Thyroid gland (tissue), 4 donors: ENCODE data around the gene FAM240A.

ENCODE experiments used
- CTCF ChIP-seq, 6 experiments: fragments of 200-600 bp in 3 of 6; fragments of 450-650 bp in 3 of 6; sonication (generic) in 3 of 6; IDR thresholded peaks; one replicate each; pipeline ENCODE4 v1.5.1; 2016 to 2019; ENCODE audit warnings: antibody characterized with exemption in 6 of 6, mild to moderate bottlenecking in 2 of 6, inconsistent platforms in 1 of 6, moderate library complexity in 1 of 6
- POLR2A ChIP-seq, 2 donors: fragments of 450-650 bp; IDR thresholded peaks; one replicate each; pipeline ENCODE4 v1.6.1; 2017; ENCODE audit warnings: antibody characterized with exemption in 2 of 2, mild to moderate bottlenecking in 2 of 2, moderate library complexity in 1 of 2

DNA sequence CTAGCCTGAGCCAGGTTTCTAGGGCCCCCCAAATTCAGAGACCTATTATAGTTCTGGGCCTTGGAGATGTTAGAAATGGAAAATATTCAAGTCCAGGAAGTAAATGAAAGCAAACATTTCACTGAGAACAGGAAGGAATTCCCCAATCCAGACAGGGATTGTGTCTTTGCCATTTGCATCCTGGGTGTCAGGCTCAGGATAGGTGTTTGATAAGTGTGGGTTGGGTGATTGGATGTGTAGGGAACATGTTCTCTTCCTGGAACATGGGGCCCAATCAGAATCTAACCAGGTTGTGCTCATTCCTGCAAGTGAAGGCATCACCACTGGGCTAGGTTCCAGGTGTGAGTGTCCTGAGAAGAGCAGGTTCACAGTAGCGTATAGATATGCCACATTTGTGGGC, 31.6 kb upstream of the FAM240A start:
- no peak for TF ChIP-seq POLR2A (IDR thresholded peaks at IDR 0.05)
- TF ChIP-seq CTCF (IDR thresholded peaks at IDR 0.05), result no peak
